Tibial nerve (tissue), 4 donors: ENCODE results near the gene CD209. TPM values are rescaled to one million over a fixed set of nuclear protein-coding genes. Genes with fewer than 3 reads are reported as not detected.

Experiments used
- DNase-seq, 2 donors: peaks; one replicate each; pipeline ENCODE4 v3.0.0-alpha.2; 2019; ENCODE audit warnings: low spot score in 2 of 2
- H3K27ac ChIP-seq, 4 donors: fragments of 200-600 bp; sonication (generic) in 3 of 4; one replicate each; pipeline ENCODE4 v1.5.1; 2017 to 2019; ENCODE audit warnings: mild to moderate bottlenecking in 1 of 4
- H3K27me3 ChIP-seq, 2 donors: fragments of 200-600 bp; sonication (generic) in 1 of 2; one replicate each; pipeline versions ENCODE4 v1.5.1 to v1.6.0; 2017 to 2019
- H3K36me3 ChIP-seq, 3 donors: fragments of 200-600 bp; sonication (generic); one replicate each; pipeline ENCODE4 v1.5.1; 2018 to 2019
- H3K4me1 ChIP-seq, 4 donors: fragments of 200-600 bp; sonication (generic) in 3 of 4; one replicate each; pipeline ENCODE4 v1.5.1; 2017 to 2019
- H3K4me3 ChIP-seq, 4 donors: fragments of 200-600 bp; sonication (generic) in 3 of 4; one replicate each; pipeline ENCODE4 v1.5.1; 2017 to 2019; ENCODE audit warnings: mild to moderate bottlenecking in 1 of 4, moderate library complexity in 1 of 4
- H3K9me3 ChIP-seq, 4 donors: fragments of 200-600 bp; sonication (generic) in 3 of 4; one replicate each; pipeline ENCODE4 v1.5.1; 2017 to 2019
- CTCF ChIP-seq, 5 experiments: fragments of 200-600 bp in 3 of 5; fragments of 450-650 bp in 2 of 5; sonication (generic) in 3 of 5; IDR thresholded peaks; one replicate each; pipeline ENCODE4 v1.5.1; 2016 to 2019; ENCODE audit warnings: antibody characterized with exemption in 5 of 5, mild to moderate bottlenecking in 3 of 5, moderate library complexity in 2 of 5
- EP300 ChIP-seq, 2 donors: sonication (generic); formaldehyde crosslinking; IDR thresholded peaks; one replicate each; pipeline ENCODE4 v1.6.1; 2017; ENCODE audit warnings: antibody characterized with exemption in 2 of 2, mild to moderate bottlenecking in 1 of 2
- POLR2A ChIP-seq, 2 donors: fragments of 450-650 bp; IDR thresholded peaks; one replicate each; pipeline ENCODE4 v1.6.1; 2017; ENCODE audit warnings: antibody characterized with exemption in 2 of 2, mild to moderate bottlenecking in 2 of 2, moderate library complexity in 2 of 2
- WGBS, 2 donors: methylation state at CpG; one replicate each; pipeline ENCODE4 v1.1.5; 2018; 5-methylcytosine and 5-hydroxymethylcytosine counted together
- total RNA-seq, 4 donors: library from RNA; depleted of rRNA; stranded (reverse); fragments of >200 nt; gene quantifications; one replicate each; pipeline ENCODE4 v1.1.0, GENCODE V29; 2016

Gene CD209
- total RNA-seq, 4 donors from 2014 or later, result 2.6 to 12.6 (median 5.0) TPM

DNA sequence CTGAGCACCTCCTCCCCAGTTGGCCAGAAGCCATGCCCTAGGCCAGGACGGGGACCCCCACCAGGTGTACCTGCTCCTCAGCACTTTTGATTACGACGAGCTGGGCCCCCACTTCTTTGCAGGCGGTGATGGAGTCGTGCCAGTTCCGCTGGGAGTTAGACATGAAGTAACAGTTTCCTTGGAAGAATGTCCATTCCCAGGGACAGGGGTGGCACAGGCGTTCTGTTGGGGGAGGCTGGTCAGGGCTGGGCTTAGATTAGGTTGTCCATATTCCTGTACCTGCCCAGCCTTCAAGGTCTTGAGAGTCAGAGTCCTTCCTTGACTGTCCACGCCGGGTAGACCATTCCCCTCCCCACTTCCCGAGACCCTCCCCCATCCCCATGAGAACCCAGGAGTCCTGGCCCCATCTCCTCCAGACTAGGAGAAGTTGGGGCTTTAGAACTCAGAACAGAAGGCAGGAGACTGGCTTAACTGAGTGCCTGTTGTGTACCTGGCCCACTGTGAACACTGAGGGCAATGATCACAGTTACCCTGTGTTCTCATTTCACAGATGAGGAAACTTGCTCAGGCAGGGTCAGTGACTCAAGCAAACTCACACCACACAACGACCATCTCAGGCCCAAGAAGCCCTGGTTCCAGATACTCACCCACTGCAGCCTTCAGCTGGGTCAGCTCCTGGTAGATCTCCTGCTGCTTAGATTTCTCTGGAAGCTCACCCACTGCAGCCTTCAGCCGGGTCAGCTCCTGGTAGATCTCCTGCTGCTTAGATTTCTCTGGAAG lies 2.3 kb downstream of the CD209 start:
- Histone ChIP-seq H3K27me3 (no peaks in the 10 kb centered on the region), H3K9me3 (no peaks in the 10 kb centered on the region), H3K4me1 (no peaks in the 10 kb centered on the region), H3K36me3 (no peaks in the 10 kb centered on the region), H3K27ac (no peak overlapping the region), H3K4me3 (no peak overlapping the region)
- WGBS, 2 donors, result 84 to 86% methylated on average over 11 to 12 of the region's 12 CpGs
- no peak for DNase-seq
- TF ChIP-seq CTCF (IDR thresholded peaks at IDR 0.05) (no peak), EP300 (IDR thresholded peaks at IDR 0.05) (no peak), POLR2A (IDR thresholded peaks at IDR 0.05) (no peak)

DNA sequence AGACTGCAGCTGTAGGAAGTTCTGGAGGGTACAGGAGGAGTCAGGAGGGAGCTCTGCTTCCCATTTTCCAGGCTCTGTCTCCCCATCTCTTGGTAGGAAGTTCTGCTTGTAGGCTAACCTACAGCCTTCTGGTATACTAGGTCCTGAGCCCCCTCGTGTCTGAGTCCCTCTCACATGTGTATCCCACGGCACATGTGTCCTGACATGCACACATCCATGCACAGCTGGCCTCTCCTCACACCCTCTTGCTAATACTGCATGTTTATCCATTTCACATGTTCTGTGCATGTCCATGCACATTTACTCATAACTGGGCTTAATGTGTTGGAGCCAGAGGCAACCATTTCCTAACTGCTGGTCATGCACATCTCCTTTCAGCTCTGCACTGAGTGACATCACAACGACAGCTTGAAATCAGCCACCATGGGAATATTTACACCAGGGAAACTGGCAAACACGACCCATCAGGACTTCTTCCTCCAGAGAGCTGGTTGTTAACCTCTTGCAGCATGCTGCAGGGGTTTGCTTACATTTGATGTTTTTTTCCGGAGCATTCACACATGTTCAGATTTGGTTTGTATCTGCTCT lies 3.0 kb downstream of the CD209 start:
- Histone ChIP-seq H3K27ac (no peak overlapping the region), H3K27me3 (no peaks in the 10 kb centered on the region), H3K36me3 (no peaks in the 10 kb centered on the region), H3K4me1 (no peaks in the 10 kb centered on the region), H3K9me3 (no peaks in the 10 kb centered on the region), H3K4me3 (no peak overlapping the region)
- WGBS, 2 donors, result 68 to 71% methylated on average over 5 of the region's 5 CpGs
- TF ChIP-seq CTCF (IDR thresholded peaks at IDR 0.05), result no peak
- TF ChIP-seq EP300 (IDR thresholded peaks at IDR 0.05), result no peak
- TF ChIP-seq POLR2A (IDR thresholded peaks at IDR 0.05), result no peak
- no peak for DNase-seq

- no peak for DNase-seq
- H3K9me3 ChIP-seq, result no peaks in the 10 kb centered on the region
- no peaks in the 10 kb centered on the region for H3K27me3 ChIP-seq
- no peak overlapping the region for H3K4me3 ChIP-seq
- WGBS, 2 donors, result 76 to 82% methylated on average over 2 of the region's 2 CpGs
- H3K36me3 ChIP-seq, result no peaks in the 10 kb centered on the region
- H3K4me1 ChIP-seq, result no peaks in the 10 kb centered on the region
- TF ChIP-seq EP300 (IDR thresholded peaks at IDR 0.05) (no peak), CTCF (IDR thresholded peaks at IDR 0.05) (no peak), POLR2A (IDR thresholded peaks at IDR 0.05) (no peak)
- no peak overlapping the region for H3K27ac ChIP-seq
Measured at GRCh38 chr19:7743425-7743841, 3.9 kb downstream of the CD209 start.

GRCh38 chr19:7742991-7743390 lies 4.3 kb downstream of the CD209 start:
- no peaks in the 10 kb centered on the region for H3K27me3 ChIP-seq
- DNase-seq, result no peak
- no peak overlapping the region for H3K27ac ChIP-seq
- H3K4me3 ChIP-seq, result no peak overlapping the region
- no peak for TF ChIP-seq POLR2A (IDR thresholded peaks at IDR 0.05)
- no peak for TF ChIP-seq CTCF (IDR thresholded peaks at IDR 0.05)
- no peaks in the 10 kb centered on the region for H3K4me1 ChIP-seq
- no peaks in the 10 kb centered on the region for H3K36me3 ChIP-seq
- 71 to 77% methylated on average over 11 of the region's 11 CpGs for WGBS, 2 donors
- no peaks in the 10 kb centered on the region for H3K9me3 ChIP-seq

GRCh38 chr19:7742575-7742974 lies 4.8 kb downstream of the CD209 start:
- Histone ChIP-seq H3K9me3 (no peaks in the 10 kb centered on the region), H3K36me3 (no peaks in the 10 kb centered on the region), H3K27ac (no peak overlapping the region), H3K27me3 (no peaks in the 10 kb centered on the region), H3K4me1 (no peaks in the 10 kb centered on the region), H3K4me3 (no peak overlapping the region)
- 69 to 75% methylated on average over 2 of the region's 2 CpGs for WGBS, 2 donors
- DNase-seq, result no peak
- TF ChIP-seq POLR2A (IDR thresholded peaks at IDR 0.05), result no peak
- TF ChIP-seq EP300 (IDR thresholded peaks at IDR 0.05), result no peak
- no peak for TF ChIP-seq CTCF (IDR thresholded peaks at IDR 0.05)
